Fibroblast of skin of left quadriceps (primary cell): ENCODE data around the gene IQGAP2.
"Not testable (repeated sequence)": the region's sequence is repeated elsewhere in the genome, so short reads cannot be mapped to it uniquely, and the experiment has no call there.

Experiments
- DNase-seq, 2 experiments: peaks; one replicate each; pipeline ENCODE4 v3.0.0-alpha.2; 2013; ENCODE audit warnings: low read depth in 2 of 2

Gene IQGAP2

DNA sequence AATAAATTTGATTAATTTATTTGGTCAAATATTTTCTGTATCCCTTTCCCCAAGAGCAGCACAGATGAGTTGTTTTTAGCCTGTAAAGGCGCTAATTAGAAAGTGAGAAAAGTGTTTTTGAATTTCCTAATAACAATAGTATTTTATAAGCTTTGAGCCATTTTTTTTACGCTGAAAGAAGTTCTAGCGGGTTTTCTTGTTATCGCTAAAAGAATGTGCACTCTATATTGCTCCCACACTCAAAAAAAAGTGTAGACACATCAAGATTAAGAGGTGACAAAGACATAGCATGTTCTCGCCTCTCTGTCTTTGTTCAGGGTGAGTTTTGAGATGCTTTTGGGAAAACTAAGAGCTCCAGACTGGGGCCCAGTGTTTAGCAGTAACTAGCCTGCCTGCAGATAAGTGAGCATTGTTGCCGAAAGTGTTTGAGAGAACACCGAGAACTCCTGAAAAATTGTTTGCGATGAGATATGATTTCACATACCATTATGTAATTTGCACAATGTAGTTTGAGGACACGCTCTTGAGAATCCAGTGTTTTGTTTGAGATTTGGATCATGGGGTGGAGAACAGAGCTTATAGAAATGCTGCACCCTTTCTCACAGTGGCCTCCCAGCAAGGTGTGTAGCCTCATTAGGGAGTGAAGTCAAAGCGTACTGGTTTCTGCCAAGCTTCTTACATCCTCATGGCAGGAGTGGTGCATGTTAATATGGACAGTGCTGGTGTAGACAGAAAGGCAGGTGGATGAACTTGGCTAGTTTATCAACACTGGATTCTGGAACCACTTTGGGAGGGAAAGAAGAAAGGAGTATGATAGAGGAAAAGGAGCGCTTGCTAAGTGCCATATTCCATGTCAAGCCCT lies 314.4 kb downstream of the IQGAP2 start:
- DNase-seq: no peak

DNA sequence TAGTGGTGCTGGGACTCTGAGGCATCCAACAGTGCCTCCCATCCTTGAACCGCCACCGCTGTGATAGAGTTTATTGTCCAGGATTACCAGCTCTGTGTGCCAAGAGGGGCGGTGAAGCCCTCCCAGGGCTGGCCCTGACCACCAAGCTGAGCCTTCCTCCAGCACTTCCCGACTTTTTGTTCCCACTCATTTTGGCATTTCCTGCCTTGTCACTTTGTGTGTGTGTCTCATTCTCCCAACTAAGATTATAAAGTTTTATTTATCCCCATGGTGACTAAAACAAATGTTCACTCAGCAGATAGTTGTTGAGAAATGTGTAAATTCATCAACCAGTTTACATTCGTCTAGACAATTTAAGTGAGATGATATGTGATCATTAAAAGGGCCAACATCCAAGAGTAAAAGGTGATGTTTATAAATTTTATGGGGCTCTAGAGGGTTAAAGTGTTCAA lies 315.3 kb downstream of the IQGAP2 start:
- DNase-seq: no peak

DNA sequence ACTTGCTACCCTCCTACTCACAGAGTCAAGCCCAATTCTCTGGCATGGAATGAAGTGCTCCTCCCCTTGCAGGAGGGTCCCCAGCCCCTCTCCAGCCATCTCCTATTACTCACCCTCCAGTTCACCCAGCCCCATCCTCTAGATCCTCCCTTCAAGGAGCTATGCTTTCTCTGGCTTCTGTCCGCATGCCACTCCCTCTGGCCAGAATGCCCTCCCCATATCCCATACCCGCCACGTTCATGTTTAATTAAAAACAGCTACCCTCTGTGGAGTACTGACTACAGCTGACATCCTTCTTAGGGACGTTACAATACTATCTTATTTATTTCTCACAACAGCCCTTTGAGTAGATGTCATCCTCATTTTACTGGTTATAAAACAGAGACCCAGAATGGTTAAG lies 315.8 kb downstream of the IQGAP2 start:
- no peak for DNase-seq

DNA sequence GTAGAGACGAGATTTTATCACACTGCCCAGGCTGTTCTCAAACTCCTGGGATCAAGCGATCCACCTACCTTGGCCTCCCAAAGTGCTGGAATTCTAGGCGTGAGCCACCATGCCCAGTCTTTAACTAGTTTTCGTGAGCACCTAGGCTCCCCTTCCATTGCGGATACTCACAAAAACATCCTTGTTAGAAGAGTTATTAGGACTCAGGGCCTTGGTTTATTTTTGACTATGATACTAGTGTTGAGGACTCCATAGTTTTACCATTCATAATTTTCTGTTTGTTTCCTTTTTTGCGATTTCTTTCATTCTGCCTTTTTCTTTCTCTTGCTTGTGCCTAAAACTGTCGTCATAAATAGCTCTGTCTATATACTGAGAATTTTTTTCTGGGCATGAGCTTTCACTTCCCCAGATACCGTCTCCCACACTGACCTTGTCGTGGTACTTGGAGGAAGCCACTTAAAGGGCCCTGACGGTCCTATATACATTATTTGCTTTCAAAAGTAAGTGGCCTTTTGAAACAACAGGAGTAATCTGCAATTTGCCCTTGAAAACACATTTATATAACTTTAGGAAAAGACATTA lies 318.0 kb downstream of the IQGAP2 start:
- DNase-seq: no peak

- DNase-seq: no peak
Observed at GRCh38 chr5:76723266-76723665, 320.2 kb downstream of the IQGAP2 start.

- DNase-seq: no peak
Observed at GRCh38 chr5:76723906-76724305, 320.8 kb downstream of the IQGAP2 start.

GRCh38 chr5:76724871-76725270 lies 321.8 kb downstream of the IQGAP2 start:
- DNase-seq: no peak

- no peak for DNase-seq
Observed at GRCh38 chr5:76728965-76729364, 325.9 kb downstream of the IQGAP2 start.

DNA sequence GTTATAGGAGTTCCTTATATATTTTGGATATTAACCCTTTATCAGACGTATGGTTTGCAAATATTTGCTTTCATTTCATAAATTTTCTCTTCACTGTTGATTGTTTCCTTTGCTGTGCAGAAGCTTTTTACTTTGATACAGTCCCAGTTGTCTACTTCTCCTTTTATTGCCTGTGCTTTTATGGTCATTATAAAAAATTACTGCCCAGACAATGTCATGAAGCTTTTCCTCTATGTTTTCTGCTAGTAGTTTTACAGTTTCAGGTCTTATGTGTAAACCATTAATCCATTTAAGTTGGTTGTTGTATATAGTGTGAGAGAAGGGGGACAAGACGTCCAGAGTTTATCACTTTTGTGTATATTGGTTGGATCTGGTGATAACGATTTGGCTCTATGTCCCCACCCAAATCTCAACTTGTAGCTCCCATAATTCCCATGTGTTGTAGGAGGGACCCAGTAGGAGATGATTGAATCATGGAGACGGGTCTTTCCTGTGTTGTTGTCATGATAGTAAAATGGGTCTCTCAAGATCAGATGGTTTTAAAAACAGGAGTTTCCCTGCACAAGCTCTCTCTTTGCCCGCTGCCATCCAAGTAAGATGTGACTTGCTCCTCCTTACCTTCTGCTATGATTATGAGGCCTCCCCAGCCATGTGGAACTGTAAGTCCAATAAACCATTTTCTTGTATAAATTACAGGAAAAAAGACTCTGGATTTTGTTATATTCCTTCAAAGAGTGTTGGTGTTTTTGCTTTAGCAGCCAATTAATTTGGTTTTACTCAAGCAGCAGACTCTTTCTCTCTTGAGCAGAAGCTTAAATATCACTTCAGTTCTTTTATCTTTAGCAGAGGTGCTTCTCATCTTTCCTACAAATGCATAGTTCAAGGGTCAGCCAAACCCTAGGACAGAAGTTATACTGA lies 326.5 kb downstream of the IQGAP2 start:
- DNase-seq: no peak

DNA sequence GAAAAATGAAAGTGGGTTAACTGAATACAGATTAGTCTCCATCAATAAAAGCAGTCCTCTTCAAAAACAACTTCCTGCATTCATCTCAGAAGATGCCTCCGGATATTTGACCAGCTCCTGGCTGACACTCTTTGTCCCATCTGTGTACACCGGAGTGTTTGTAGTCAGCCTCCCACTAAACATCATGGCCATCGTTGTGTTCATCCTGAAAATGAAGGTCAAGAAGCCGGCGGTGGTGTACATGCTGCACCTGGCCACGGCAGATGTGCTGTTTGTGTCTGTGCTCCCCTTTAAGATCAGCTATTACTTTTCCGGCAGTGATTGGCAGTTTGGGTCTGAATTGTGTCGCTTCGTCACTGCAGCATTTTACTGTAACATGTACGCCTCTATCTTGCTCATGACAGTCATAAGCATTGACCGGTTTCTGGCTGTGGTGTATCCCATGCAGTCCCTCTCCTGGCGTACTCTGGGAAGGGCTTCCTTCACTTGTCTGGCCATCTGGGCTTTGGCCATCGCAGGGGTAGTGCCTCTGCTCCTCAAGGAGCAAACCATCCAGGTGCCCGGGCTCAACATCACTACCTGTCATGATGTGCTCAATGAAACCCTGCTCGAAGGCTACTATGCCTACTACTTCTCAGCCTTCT lies 329.4 kb downstream of the IQGAP2 start:
- no peak for DNase-seq

DNA sequence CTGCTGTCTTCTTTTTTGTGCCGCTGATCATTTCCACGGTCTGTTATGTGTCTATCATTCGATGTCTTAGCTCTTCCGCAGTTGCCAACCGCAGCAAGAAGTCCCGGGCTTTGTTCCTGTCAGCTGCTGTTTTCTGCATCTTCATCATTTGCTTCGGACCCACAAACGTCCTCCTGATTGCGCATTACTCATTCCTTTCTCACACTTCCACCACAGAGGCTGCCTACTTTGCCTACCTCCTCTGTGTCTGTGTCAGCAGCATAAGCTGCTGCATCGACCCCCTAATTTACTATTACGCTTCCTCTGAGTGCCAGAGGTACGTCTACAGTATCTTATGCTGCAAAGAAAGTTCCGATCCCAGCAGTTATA lies 329.9 kb downstream of the IQGAP2 start:
- DNase-seq: no peak

GRCh38 chr5:76735762-76736545 lies 332.9 kb downstream of the IQGAP2 start:
- DNase-seq: no peak

DNA sequence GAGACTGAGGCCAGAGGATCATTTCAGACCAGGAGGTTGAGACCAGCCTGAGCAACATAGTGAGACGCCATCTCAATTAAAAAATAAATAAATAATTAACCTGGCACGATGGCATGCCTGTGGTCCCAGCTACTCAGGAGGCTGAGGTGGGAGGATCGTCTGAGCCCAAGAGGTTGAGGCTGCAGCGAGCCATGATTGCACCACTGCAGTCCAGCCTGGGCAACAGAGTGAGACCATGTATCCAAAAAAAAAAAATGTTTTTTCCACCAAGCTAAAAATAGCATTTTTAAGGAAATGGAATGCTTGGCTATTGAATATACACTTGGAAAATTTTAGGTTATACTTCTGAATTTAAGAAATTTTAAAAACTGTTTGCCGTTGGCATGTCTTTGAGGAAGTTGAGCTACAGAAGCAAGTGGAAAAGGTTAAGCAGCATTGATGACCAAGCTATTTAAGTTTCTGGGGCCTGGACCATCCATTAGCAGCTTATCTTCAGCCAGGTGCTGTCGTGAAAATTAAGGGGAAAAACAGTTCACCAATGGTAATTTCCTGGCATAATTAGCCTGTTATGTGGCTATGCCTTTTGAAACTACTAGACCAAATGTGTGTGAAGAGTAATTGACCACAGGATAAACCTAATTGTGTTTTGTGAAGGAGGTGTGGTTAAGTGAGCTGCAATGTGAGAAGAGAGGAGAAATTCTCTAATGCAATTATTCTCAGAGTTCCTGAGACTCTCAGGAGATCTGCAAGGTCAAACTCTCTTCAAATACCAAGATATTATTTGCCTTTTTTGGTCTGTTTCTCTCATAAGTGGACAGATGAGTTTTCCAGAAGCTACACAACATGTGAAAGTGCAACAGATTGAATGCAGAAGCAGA lies 333.8 kb downstream of the IQGAP2 start:
- no peak for DNase-seq

GRCh38 chr5:76737846-76738245 lies 334.8 kb downstream of the IQGAP2 start:
- DNase-seq: no peak

DNA sequence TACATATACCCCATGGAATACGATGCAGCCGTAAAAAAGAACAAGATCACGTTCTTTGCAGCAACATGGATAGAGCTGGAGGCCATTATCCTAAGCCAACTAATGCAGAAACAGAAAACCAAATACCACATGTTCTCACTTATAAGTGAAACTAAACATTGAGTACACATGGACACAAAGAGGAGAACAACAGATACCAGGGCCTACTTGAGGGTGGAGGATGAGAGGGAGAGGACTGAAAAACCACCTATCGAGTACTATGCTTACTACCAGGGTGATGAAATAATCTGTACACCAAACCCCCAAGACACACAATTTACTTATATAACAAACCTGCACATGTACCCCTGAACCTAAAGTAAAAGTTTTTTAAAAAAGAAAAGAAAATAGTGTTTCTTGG lies 338.4 kb downstream of the IQGAP2 start:
- not testable (repeated sequence) for DNase-seq

- no peak for DNase-seq
Observed at GRCh38 chr5:76742583-76742982, 339.5 kb downstream of the IQGAP2 start.

- no peak for DNase-seq
Observed at GRCh38 chr5:76744632-76745031, 341.5 kb downstream of the IQGAP2 start.

- DNase-seq: no peak
Observed at GRCh38 chr5:76745670-76746069, 342.6 kb downstream of the IQGAP2 start.

DNA sequence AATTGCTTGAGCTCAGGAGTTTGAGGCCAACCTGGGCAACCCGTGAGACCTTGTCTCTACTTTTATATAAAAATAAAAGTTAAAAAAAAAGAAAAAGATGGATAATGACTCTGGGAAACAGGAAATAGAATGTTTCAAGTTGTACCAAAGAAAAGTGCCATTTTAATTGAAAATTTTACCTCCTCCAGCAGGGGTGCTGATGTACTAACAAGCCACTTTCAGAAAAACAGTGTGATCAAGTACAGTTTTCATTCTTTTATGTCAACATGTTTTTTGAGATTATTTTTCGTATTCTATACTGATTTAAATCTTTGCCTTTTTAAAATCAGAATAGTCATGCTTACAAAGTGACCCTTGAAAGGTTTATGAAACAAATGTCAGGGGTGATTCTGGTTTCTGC lies 343.6 kb downstream of the IQGAP2 start:
- no peak for DNase-seq

- DNase-seq: no peak
Observed at GRCh38 chr5:76747706-76748105, 344.6 kb downstream of the IQGAP2 start.
